Medulla oblongata (tissue), 1 donor: Measurements from ENCODE around the gene TMCC1.
"Not testable (repeated sequence)": the region's sequence is repeated elsewhere in the genome, so short reads cannot be mapped to it uniquely, and the experiment has no call there.

Experiments used
- DNase-seq: peaks from one replicate; pipeline ENCODE4 v3.0.0-alpha.2; 2015; ENCODE audit errors: extremely low spot score

Gene TMCC1

DNA sequence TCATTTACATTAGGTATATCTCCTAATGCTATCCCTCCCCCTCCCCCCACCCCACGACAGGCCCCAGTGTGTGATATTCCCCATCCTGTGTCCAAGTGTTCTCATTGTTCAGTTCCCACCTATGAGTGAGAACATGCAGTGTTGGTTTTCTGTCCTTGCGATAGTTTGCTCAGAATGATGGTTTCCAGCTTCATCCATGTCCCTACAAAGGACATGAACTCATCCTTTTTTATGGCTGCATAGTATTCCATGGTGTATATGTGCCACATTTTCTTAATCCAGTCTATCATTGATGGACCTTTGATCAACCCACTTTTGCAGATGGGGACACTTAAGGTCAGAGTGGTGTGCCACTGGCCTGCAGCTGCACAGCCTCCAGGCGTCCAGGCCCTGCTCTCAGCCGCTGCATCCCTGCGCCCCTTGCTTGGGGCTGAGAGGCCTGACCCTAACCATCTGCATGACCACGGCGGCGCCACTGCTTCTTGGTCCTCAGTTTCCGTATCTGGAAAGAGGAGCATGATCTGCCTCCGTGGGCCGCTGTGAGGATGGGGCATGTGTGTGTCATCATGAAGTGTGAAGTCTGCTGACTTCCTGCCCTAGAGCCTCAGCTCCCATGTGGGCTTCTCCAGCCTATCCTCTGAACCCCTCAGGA is 282.6 kb downstream of the TMCC1 start:
- DNase-seq, result not testable (repeated sequence)

GRCh38 chr3:129610276-129610675 is 283.2 kb downstream of the TMCC1 start:
- no peak for DNase-seq

DNA sequence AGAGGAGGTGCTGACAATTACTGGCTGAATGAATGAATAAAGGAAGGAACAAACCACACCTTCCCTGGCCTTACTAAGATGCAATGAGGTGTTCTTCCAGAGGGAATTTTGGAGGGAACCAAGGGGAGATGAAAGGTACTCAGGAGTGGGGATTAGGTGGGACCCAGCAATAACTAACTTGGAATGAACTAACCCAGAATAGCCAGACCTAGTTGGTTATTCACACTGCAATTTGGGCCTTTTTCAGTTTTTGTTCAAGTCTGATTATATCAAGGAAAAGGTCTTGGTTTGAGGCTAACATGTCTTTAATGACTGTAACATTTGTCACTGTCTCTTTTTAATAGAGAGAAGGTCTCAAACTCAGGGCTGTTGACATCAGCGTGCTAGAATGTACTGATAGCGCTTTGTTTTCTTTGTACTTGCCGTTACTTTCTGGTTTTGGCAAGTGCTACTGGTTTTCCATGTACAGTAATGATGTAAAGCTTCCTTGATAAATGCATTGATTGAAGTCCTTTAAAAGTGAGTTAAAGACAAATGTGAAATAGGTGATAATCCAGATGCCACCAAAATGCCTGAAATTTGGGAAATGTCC is 283.8 kb downstream of the TMCC1 start:
- no peak for DNase-seq

- no peak for DNase-seq
Measured at GRCh38 chr3:129608936-129609590, 284.4 kb downstream of the TMCC1 start.

DNA sequence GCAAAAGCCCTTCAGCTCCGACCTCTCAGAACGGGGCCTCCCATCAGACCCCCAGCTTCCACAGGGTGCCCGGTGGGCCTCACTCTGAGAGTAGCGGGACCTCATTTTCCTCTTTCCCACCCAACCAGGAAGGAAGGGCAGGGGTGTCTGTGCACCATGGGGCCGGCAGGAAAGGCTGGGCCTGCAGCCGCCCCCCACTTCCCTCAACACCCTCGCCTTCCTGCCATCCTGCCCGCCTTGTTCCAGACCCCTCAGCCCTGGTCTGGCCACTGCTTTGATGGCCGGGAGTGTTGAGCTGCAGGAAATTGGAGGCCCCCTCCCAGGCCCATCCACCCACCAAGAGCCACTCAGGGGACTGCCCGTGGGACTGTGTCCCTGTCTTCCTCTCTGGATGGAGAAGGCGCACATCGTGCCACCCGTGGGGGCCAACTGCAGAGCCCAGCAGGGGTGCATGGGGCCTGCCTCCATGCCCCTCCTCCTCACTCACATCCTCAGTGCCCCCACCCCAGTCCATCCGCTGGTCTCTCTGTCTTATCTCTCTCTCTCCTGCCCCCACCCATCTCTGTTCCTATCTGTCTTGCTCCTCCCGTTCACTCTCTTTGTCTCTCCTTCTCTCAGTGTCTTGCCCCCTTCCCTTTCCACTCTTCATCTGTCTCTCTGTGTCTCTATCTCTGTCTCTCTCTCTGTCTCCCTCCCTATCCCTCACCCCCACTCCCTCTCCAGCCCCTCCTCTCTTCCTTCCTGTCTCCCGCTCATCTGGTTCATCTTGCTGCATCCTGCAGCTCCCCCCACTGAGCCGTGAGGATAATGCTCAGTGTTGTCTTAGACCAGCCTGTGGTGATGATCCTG is 285.2 kb downstream of the TMCC1 start:
- DNase-seq, result peak; percentile 79

DNA sequence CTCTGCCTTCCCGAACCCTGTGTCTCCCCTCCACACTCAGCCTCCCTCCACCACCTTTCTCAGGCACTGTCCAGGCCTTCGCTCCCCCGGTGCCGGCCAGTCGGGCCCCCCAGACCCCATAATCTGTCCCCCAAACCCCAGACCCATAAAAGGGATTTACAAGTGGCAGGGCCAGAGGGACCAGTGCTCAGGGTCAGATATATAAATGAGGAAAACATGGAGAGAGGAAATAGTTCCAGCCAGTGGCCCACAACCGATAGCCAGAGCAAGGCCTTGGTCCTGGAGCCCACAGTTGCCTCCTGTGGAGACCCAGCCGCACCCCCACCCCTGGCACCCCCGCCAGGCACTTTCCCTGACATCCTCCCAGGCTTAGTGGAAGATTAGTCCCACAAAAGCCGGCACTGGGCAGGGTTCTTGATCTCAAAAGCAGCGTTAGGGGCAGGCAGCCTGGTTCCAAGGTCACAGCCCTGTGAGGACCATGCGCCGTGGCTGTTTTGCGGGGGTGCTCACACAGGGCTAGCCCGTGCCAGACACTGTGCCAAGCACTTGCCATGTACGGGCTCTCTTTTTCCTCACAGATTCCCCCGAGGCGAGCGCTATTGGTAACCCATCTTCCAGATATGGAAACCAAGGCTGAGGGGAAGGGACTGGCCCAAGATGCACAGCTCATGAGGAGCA is 286.0 kb downstream of the TMCC1 start:
- DNase-seq, result no peak

DNA sequence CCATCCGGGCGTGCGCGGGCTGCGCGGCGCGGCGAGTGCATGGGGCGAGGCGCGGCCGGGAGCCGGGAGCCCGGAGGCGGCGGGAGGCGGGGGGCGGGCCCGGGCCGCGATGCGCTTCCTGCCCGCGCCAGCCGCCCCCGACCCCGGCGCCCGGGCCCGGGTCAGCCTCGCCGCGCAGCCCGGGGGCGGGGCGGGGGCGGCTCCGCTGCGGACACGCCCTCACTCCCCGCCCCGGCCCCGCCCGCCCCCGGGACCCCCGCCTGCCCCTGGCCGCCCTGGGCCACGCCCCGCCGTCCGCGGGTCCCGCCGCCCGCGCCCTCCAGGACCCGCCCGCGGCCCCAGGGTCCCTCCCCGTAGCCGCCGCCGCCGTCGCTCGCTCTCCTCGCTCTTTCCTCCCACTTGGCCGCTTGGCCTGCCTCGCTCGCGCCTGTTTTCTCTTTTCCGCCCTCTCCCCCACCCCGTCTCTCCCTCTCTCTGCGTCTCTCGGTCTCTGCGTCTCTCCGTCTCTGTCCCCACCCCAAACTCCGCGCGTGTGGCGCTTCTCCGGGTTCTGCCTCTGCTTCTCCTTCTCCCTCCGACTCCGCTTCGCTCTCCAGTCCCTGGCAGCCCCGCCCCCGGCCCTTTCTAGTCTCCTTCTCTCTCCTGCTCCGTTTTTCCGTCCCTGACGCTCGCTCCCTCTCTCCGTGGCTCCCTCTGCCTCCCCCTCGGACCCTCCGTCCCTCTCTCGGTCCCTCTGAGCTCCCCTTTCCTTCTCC is 286.7 kb downstream of the TMCC1 start, which contains the start of gene PLXND1:
Gene PLXND1 (minus strand): TSS at position 41 of the 755 bp plus-strand sequence. CDS start 37 bp downstream, at position 4.
- peak; percentile 53 for DNase-seq

DNA sequence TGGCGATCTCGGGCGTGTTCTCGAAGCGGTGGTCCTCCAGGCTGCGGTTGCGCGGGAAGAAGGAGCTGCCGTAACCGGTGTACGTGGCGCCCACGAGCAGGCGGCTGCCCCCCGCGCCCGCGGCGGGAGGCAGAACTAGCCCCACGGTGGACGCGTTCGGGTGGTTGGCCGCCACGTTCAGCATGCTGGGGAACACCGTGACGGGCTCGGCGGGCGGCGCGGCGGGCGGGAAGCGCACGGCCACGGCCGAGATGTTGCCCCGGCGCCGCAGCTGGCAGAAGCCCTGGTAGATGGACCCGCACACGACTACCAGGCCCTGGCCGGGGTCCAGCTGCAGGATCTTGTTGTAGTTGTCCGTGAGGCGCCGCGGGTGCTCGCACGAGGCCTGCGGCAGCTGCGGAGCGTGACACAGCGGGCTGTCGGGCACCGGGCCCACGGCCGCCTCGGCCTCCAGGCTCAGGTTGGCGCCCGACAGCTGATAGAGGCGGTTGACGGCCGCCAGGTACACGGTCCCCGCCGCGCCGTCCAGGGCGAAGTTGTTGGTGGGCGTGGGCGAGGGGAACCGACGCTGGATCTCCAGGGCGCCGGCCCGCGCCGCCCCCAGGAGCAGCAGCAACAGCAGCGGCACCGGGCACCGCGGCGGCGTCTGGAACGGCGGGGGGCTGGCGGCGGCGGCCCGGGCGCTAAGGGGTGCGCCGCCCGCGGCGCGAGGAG is 287.4 kb downstream of the TMCC1 start:
- DNase-seq, result no peak

- DNase-seq, result no peak
Measured at GRCh38 chr3:129605203-129605921, 288.1 kb downstream of the TMCC1 start.

DNA sequence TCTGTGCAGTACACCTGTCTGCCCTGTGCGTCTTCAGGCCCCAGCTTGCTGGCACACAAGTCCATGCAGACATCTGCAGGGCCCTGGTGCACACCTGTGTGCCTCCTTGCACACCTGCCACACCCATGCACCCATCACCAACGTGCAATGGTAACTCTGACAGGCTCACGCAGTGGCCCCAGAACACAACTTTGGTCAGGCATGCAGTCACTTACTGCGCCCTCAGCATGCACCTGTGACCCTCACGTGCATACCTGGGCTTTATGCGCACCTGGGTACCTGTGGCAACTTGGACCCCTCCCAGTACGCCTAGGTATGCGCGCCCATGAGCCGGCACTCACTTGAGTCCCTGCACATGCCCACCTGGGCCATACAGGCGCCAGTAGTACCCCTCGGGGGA is 288.7 kb downstream of the TMCC1 start:
- no peak for DNase-seq

DNA sequence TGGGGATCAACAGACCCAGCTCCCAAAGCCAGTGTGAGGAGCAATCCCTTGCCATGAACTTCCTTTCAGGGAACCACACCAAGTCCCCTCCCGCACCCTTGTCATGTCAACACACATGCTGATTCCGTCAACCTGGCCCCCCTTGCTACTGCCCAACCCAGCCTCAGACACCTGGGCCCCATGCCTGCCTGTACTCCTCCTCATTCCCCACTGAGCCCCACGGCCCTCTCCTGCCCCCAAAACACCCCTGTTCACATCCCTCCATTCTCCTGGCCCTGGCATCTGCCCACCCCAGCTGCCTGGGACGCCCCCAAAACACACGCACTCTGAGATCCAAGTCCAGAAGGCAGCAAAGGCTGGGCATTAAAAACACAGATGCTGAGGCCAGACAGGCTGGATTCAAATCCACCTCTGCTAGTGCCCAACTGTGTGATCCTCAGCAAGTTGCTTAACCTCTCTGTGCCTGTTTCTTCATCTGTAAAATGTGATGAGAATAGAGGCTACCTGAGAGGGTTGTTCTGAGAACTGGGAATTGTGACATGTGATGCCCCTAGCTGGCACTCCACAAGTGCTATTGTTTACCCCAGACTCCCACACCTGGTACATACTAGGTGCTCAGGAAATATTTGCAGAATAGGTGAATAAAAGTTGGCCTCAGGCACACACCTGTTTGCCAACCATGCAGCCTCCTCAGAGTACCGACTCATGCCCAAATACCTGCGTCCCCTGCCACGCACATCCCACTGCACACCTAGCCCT is 289.3 kb downstream of the TMCC1 start:
- no peak for DNase-seq

DNA sequence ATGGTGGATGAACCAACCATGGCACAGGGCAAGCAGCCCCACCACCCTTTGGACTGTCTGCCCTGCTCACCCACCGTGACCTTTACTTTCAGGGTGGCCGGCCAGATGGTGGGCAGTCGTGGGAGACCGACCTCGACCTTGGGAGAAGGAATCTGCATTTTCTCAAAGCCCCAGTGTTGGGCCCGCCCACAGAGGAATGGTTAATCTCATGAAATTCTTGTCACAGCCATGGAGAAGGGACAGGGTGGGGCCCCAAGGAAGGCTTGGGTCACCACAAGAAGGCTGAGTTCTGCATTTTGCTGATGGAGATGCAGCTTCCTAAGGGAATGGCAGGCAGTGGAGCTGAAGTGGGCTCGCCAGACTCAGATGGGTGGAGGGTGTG is 290.0 kb downstream of the TMCC1 start:
- DNase-seq, result no peak

- no peak for DNase-seq
Measured at GRCh38 chr3:129602730-129603560, 290.6 kb downstream of the TMCC1 start.

DNA sequence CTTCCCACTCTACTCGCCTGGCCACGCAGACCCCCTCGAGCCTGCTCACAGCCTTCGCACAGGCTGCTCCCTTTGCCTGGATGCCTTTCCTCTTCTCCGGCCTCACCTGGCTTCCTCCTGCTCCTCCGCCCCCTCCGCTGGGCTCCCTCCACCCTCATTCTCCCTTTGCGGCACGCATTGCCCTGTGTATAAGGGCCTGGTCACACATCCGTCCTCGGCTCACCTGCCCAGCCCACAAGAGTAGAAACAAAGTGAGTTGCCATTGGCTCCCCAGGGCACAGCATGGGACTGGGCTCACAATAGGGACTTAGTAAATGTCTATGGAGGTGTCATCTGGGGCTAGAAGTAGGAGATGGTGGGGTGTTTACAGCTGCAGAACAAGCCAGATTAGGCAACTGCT is 291.2 kb downstream of the TMCC1 start:
- no peak for DNase-seq

DNA sequence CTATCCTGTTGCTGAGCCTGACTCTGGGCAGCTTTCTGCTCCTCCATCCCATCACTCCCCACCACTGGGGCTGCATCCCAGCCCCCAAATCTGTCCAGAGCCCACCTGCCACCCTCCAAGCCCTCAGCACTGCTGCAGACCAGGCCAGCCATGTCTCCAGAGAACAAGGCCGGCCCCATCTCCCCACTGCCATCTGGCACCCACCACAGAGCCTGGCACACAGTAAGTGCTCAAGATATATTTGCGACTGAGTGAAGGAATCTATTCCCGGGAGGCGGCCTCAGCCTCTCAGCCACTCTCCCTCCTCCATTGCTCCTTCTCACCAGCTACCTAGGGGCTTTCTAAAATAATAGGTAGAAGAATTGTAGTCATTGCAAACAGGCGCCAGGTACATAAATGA is 291.8 kb downstream of the TMCC1 start:
- no peak for DNase-seq

- DNase-seq, result no peak
Measured at GRCh38 chr3:129600348-129600747, 293.2 kb downstream of the TMCC1 start.

DNA sequence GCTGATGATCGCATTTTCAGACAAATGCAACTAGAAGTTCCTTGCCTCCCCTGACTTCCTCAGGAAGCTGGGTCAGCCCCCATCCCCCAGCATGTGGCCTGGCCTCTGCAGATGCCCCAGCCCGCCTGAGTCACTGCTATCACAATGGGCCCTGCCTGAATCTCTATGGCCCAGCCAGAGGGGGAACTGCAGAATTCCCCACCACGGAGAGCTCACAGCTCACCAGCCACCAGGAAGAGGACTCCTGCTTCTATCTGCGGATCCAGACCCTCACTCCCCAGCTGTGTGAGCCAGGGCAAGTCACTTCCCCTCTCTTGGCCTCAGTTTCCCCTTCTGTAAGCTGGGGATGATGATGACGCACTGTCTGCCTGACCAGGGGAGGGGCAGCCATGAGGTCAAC is 293.9 kb downstream of the TMCC1 start:
- DNase-seq, result peak; percentile 69

DNA sequence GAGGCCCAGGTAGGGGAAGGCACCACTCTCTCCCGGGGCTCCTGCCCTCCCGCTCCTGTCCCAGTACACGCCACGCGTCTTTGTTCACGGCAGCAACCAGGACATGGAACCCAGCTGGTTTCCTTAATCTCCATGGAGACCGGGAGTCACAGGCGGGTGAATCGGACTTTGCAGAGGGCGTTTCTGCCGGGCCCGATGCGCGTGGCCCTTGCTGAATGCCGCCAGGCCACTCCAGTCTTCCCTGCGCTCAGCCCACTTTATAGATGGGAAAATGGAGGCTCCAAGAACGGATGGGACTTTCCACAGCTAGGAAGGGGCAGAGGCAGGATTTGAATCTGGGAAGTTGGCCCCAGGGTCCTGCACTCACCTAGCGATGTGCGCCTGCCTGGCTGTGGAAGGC is 294.4 kb downstream of the TMCC1 start:
- no peak for DNase-seq
